Right hindlimb (tissue), 1 donor: ENCODE measurements around the gene MTFP1.
"Not testable (repeated sequence)": the region's sequence is repeated elsewhere in the genome, so short reads cannot be mapped to it uniquely, and the experiment has no call there.

Experiments used
- DNase-seq: peaks from one replicate; pipeline ENCODE4 v3.0.0-alpha.2; 2018

MTFP1 gene

DNA sequence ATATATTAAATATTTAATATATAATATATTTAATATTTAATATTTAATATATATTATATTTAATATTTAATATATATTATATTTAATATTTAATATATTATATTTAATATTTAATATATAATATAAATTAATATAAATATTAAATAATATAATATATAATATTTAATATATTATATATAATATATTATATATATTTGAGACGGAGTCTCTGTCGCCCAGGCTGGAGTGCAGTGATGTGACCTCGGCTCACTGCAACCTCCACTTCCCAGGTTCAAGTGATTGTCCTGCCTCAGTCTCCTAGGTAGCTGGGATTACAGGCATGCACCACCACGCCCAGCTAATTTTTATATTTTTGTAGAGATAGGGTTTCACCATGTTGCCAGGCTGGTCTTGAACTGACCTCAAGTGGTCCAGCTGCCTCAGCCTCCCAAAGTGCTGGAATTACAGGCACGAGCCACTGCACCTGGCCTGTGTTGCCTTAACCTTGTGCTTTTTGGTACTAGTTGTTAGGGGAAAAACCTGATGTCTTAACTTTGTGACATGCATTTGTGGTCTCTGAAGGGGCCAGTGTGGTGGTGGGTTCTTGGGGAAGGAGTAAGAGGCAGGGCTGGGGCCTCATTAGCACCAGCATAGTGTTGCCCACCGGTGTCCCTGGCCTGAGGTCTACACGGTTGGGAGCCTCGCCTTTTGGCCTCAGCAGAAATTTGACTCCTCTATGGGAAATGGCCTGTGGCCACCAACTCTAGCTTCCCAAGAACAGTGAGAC lies 29.7 kb downstream of the MTFP1 start:
- no peak for DNase-seq

DNA sequence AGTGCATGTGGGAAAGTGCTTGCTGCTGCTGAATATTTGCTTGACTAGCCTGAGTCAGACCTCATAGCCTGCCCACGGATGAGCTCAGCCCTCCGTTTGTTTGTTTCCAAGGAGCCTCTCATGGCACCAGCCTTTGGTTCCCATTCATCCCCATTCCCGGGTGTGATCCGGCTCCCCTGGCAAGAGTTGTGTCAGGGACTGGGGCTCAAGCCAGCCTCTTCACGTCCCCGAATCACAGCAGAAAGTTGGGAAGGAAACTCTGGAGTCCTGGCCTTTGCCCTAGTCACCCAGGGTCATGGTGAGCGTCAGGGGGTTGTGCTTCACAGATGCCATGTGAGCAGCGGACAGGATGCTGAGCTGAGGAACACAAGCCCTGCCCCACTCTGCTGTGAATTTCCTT lies 32.4 kb downstream of the MTFP1 start:
- DNase-seq = no peak

DNA sequence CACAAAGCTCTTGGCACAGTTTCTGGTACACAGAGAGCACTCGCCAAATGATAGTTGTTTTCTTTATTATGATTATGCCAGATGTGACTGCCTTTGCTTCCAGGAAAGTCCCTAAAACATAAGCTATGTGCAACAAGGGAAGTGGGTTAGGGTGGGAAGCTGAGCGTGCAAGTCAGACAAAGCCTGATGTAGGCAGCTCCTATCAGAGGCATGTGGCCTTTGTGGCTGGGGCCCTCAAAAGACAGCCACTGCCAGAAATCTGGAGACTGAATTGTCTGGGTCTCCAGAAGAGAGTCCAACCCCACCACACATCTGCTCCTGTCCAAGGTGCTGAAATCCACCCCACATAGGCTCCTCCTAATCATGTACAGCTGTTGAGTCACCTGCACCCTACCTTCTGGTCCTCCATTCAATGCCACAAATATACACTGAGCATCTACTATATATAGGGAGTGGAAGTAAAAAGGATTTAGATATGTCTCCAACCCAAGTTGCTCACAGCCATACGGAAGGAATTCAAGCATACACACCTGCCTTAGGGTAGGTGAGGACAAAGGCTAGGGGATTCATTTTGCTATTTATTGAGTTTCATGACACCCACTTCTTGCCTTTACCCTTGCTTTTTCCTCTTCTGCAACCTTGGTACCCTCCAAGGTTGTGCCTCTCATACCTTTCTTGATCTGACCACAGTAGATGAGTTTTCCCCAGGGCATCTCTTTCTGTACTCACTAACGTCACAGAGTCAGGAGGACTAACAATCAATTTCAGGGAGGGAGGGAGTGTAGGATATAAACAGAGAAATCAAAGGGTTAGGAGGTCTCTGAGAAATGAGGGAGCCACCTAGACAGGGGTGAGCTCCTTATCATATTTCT lies 33.8 kb downstream of the MTFP1 start:
- DNase-seq = no peak

DNA sequence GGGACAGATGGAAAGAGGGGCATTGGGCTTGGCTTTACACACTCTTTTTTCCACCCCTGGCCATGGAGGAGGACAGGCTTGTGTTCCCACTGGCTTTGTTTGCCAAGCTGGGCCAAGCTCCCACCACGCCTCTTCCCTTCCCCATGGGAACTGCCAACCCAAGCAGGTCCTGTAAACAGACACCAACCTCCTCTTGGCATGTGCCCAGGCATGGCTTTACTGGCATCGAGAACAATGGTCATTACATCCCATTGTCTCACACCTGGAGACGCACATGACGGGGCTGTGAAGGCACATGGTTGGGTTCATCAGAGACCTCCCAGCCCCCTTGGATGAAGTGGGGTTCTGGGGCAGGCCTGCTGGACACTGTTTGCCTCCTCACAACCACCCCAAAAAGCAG lies 34.6 kb downstream of the MTFP1 start:
- DNase-seq = no peak

- not testable (repeated sequence) for DNase-seq
These were observed 35.0 kb downstream of the MTFP1 start for GRCh38 chr22:30460555-30460954.

GRCh38 chr22:30469165-30469564 lies 43.6 kb downstream of the MTFP1 start:
- no peak for DNase-seq

DNA sequence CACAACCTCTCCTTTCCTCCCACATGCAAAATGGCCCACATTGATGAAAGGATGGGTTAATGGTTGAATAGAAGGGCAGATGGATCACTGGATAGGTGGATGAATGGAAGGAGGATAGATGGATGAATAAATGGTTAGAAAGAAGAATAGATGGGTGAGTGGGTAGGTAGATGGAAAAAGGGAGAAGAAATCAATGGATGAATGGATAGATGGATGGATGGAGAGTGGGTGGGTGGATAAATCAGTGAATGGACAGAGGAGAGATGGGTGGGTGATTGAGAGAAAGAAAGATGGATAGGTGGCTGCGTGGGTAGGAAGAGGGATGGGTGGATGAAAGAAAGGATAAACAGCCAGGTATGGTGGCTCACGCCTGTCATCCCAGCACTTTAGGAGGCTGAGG lies 45.1 kb downstream of the MTFP1 start:
- DNase-seq = no peak

- no peak for DNase-seq
These were observed 46.2 kb downstream of the MTFP1 start, which contains the start of gene SEC14L3 for GRCh38 chr22:30471616-30472318. Gene SEC14L3 (minus strand): TSS chr22:30472017. CDS start chr22:30471958, 59 bp downstream.

DNA sequence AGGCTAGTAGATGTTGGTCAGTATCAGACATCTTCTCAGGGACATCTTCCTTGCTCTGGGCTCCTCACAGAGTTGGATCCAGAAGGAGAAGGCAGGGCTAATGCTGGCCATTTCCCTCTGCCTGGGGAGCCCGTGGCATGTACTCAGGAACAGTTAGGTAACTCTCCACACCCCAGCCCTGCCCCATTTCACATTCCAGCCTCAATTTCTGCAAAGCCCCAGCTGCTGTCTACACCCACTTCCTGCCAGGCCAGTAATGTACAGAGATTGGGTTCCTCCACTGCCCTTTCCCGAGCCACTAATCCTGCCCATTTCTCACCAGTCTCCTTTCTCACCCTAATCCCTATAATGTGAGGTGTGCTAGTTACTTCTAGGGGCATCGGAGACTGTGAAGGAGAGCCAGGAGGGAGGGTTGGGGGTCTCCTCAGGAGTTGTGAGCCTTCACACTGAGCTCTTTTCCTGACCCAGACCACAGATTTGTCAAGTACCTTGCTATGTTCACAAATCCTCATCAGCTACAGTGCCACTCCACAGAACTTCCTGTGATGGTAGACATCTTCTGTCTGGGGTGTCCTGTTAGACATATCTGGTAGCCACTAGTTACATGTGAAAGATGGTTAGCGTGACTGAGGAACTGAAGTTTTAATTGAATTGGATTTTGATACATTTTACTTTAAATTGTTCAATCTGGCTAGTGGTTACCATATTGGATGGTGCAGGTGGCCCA lies 47.6 kb downstream of the MTFP1 start:
- no peak for DNase-seq

- no peak for DNase-seq
These were observed 48.6 kb downstream of the MTFP1 start for GRCh38 chr22:30474121-30474520.

GRCh38 chr22:30474683-30475424 lies 49.3 kb downstream of the MTFP1 start:
- no peak for DNase-seq
